MM.1S (cell line): ENCODE data around the gene CWC27.

ENCODE experiments used
- CTCF ChIP-seq: fragments of 300-600 bp; sonication (generic); IDR thresholded peaks from 2 replicates; pipeline ENCODE4 v1.5.1; 2016; ENCODE audit warnings: antibody characterized with exemption, low read length, mixed read lengths
- EZH2 ChIP-seq: fragments of 300-600 bp; sonication (generic); optimal IDR thresholded peaks from 2 replicates; pipeline ENCODE3; 2017; ENCODE audit warnings: low read depth, mild to moderate bottlenecking, antibody characterized with exemption, low read length, mixed read lengths

- no peak for TF ChIP-seq CTCF
- TF ChIP-seq EZH2, result no peak
Measured at GRCh38 chr5:65029178-65029577, 260.4 kb downstream of the CWC27 start.
